Thoracic aorta (tissue), 2 donors: ENCODE data around the gene MINDY4. TPM values are rescaled to one million over a fixed set of nuclear protein-coding genes. Genes with fewer than 3 reads are reported as not detected.

Source experiments
- ATAC-seq: fragments of 150-250 bp; one replicate; pipeline ENCODE4 v1.8.0; 2017; ENCODE audit warnings: low read depth; ENCODE audit not compliant: insufficient number of reproducible peaks, low FRiP score
- DNase-seq: peaks from one replicate; pipeline ENCODE4 v3.0.0-alpha.2; 2020; ENCODE audit warnings: low spot score
- H3K27ac ChIP-seq, 2 donors: fragments of 200-600 bp; sonication (generic); 1 replicate in 1 of 2; 2 replicates in 1 of 2; pipeline ENCODE4 v1.5.1; 2016; ENCODE audit warnings: mild to moderate bottlenecking in 2 of 2, moderate library complexity in 2 of 2
- H3K27me3 ChIP-seq: fragments of 200-600 bp; sonication (generic); replicated peaks from 2 replicates; pipeline ENCODE4 v1.6.0; 2016; ENCODE audit warnings: mild to moderate bottlenecking; ENCODE audit not compliant: insufficient read depth
- H3K36me3 ChIP-seq: fragments of 200-600 bp; sonication (generic); one replicate; pipeline ENCODE4 v1.5.1; 2016
- H3K4me1 ChIP-seq, 2 donors: fragments of 200-600 bp; sonication (generic); 1 replicate in 1 of 2; 2 replicates in 1 of 2; pipeline versions ENCODE4 v1.5.1 to v1.6.0; 2016; ENCODE audit warnings: low read depth in 2 of 2, mild to moderate bottlenecking in 1 of 2; ENCODE audit not compliant: control insufficient read depth in 1 of 2
- H3K4me3 ChIP-seq: fragments of 200-600 bp; sonication (generic); 2 replicates; pipeline ENCODE4 v1.5.1; 2016; ENCODE audit warnings: mild to moderate bottlenecking
- H3K9me3 ChIP-seq: fragments of 200-600 bp; sonication (generic); 2 replicates; pipeline ENCODE4 v1.5.1; 2016
- CTCF ChIP-seq: fragments of 200-600 bp; sonication (generic); IDR thresholded peaks from one replicate; pipeline ENCODE4 v1.5.1; 2019; ENCODE audit warnings: antibody characterized with exemption
- total RNA-seq, 2 donors: library from RNA; depleted of rRNA; stranded (reverse); fragments of >200 nt; gene quantifications; one replicate each; pipeline versions ENCODE4 v1.1.0 to v1.2.3, GENCODE V29; 2016

Gene MINDY4
- total RNA-seq, 2 donors from 2014 or later = 32.0 to 44.0 TPM

- H3K27me3 ChIP-seq = no peaks in the 10 kb centered on the region
- DNase-seq (no peak), ATAC-seq (no peak)
- H3K36me3 ChIP-seq = peaks cover 22% of the 10 kb centered on the region
- peaks cover 0 to 5% of the 10 kb centered on the region in 2 donors for H3K4me1 ChIP-seq
- H3K4me3 ChIP-seq = no peak overlapping the region
- no peak overlapping the region for H3K27ac ChIP-seq
- no peak for TF ChIP-seq CTCF
- H3K9me3 ChIP-seq = peaks cover 3% of the 10 kb centered on the region
Observed at GRCh38 chr7:30929686-30930085, 158.5 kb downstream of the MINDY4 start.

- DNase-seq (no peak), ATAC-seq (no peak)
- H3K27ac ChIP-seq = no peak overlapping the region
- peaks cover 0 to 5% of the 10 kb centered on the region in 2 donors for H3K4me1 ChIP-seq
- no peak for TF ChIP-seq CTCF
- H3K9me3 ChIP-seq = peaks cover 3% of the 10 kb centered on the region
- no peaks in the 10 kb centered on the region for H3K27me3 ChIP-seq
- peaks cover 13% of the 10 kb centered on the region for H3K36me3 ChIP-seq
- no peak overlapping the region for H3K4me3 ChIP-seq
Observed at GRCh38 chr7:30930621-30931020, 159.4 kb downstream of the MINDY4 start.

GRCh38 chr7:30931161-30931928 is 160.1 kb downstream of the MINDY4 start:
- peaks cover 0 to 5% of the 10 kb centered on the region in 2 donors for H3K4me1 ChIP-seq
- H3K27ac ChIP-seq = no peak overlapping the region
- no peaks in the 10 kb centered on the region for H3K27me3 ChIP-seq
- peaks cover 7% of the 10 kb centered on the region for H3K36me3 ChIP-seq
- ATAC-seq (no peak), DNase-seq (no peak)
- no peak overlapping the region for H3K4me3 ChIP-seq
- TF ChIP-seq CTCF = no peak
- H3K9me3 ChIP-seq = peaks cover 3% of the 10 kb centered on the region

GRCh38 chr7:30931929-30932540 is 160.8 kb downstream of the MINDY4 start:
- H3K4me3 ChIP-seq = no peak overlapping the region
- ATAC-seq (no peak), DNase-seq (no peak)
- no peak overlapping the region for H3K27ac ChIP-seq
- peaks cover 2% of the 10 kb centered on the region for H3K9me3 ChIP-seq
- H3K36me3 ChIP-seq = peaks cover 4% of the 10 kb centered on the region
- H3K4me1 ChIP-seq = peaks cover 0 to 5% of the 10 kb centered on the region in 2 donors
- TF ChIP-seq CTCF = no peak
- no peaks in the 10 kb centered on the region for H3K27me3 ChIP-seq

- no peak for TF ChIP-seq CTCF
- Histone ChIP-seq H3K27ac (no peak overlapping the region), H3K9me3 (no peaks in the 10 kb centered on the region), H3K36me3 (no peaks in the 10 kb centered on the region), H3K4me1 (peaks cover 0 to 5% of the 10 kb centered on the region in 2 donors), H3K27me3 (no peaks in the 10 kb centered on the region), H3K4me3 (no peak overlapping the region)
- no peak for ATAC-seq
- DNase-seq = no peak
Observed at GRCh38 chr7:30932562-30932961, 161.3 kb downstream of the MINDY4 start.
